D341Med (cell line): Measurements from ENCODE around the gene RHOD.
A peak's percentile ranks its signal among the peaks of the same experiment; 100 is the strongest.

Experiments
- DNase-seq: peaks from one replicate; pipeline ENCODE4 v3.0.0; 2012; ENCODE audit warnings: low spot score

Gene RHOD, protein sequence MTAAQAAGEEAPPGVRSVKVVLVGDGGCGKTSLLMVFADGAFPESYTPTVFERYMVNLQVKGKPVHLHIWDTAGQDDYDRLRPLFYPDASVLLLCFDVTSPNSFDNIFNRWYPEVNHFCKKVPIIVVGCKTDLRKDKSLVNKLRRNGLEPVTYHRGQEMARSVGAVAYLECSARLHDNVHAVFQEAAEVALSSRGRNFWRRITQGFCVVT

DNA sequence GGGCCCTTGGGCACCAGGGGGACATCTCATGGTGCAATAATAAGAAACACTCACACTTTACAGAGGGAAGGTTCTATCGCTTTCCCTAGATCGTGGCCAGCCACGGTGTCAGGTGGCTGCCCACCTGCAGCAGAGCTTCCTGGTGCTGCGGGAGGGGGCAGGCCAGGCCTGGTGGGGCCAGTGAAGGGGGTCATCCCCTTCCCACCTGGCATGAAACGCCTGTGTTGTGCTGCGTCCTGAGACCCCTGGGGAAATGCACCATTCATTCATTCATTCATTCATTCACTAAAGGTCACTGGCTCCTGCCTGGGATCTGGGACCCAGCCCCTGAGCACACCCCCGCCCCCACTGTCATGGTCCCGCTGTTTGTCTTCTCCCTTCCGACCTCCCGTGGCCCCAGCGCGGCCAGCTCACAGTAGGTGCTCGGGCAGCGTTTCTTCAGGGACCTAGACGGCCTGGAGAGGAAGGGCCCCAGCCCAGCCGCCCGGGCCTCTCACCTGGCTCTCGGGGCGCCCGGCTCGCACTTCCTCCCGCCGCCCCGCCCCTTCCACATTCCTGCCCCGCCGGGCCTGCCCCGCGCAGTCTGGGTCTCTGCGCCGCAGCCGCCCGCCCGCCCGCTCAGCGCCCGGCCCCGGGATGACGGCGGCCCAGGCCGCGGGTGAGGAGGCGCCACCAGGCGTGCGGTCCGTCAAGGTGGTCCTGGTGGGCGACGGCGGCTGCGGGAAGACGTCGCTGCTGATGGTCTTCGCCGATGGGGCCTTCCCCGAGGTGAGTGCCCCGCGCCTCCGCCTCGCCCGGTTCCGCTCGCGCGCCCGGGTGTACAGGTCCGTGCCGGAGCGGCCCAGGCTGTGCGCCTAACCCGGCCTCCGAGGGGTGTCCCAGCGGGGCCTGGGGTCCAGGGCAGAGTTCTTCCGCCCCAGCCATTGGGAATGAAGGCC, at the start of gene RHOD:
Gene RHOD (plus strand): TSS at position 581 of the 938 bp plus-strand sequence. CDS start 56 bp downstream, at position 637.
- no peak for DNase-seq

DNA sequence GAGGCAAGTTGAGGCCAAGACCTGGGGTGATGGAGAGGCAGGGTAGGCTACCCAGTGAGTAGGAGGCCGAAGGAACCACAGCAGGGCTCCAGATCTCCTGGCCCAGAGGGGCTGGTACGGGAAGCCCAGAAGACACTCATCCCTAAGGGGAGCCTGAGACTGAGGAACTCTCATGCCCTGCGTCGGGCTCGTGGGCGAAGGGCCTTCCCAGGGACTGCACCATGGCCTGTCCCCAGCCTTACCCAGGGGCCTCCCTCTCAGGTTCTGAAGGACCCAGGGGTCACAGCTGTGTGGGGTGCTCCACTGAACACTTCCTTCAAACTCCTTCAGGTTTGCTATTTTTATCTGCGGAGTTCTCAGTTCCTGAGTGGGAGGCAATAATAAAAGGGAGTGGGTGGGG, 49.5 kb upstream of the RHOD start:
- no peak for DNase-seq

DNA sequence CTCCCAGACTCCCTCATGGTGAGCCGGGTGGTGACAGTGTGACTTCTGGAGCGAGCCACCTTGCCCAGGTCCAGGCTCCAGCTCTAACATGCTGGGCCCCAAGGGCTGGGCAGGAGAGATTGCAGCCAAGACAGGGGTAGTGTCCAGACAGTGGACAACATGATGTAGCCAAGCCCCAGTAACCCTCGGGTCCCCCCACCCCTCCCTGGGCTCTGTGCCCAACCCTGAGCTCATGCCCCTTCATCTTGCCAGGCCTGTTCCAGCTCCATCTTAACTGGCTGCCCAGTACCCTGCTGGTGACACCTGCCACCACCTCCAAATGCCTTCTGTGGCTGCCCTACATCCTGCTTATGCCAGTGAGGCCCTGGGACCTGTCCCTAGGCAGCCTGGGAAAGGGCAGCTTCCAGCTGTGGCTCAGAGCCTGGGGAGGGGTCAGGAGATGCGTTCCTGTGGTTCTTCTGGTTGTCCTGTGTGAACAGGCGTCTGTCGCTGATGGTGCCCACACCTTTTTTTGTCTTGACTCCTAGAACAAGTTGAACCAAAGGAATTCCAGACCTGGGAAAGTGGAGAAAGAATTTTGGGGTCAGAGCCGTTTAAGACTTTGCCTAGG, 46.2 kb upstream of the RHOD start:
- no peak for DNase-seq

DNA sequence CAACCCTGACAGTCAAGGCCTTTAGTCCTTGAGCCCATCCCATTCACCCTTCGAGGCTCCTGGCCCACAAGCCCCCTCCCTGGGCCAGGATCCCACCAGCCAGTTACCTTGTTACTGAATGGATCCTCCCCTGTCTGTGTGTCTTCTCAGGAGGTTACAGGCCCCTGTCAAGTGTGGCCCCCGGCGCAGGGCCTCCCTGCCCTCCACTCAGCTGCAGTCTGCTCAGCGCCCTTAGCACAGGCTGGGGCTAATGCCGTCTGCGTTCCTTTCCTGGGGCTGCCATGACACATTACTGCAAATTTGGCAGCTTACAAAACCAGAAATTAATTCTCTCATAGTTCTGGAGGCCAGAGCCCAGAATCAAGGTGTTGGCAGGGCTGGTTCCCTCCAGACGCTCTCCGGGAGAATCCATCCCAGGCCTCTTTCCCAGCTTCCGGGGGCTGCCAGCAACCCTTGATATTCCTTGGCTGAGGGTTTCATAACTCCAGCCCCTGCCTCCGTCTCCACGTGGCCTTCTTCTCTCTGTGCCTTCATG, 43.1 kb upstream of the RHOD start:
- DNase-seq = no peak

DNA sequence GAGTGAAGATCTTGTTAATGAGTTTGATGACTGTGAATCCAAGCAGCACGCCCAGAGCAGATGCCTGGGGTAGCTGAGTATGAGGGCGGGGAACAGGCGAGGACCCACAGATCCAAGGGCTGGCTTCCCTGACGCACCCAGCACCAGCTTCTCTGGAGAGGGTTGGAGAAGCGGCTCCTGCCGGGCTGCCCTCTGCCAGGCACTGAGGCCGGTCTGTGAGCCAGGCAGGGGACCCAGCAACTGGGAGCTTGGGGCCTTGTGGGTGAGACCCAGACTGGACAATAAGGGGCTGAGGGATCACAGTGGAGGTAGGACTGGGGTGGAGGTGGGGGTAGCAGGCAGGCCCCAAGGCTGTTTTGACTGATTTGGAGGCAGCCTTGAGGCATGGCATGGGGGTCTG, 42.3 kb upstream of the RHOD start:
- DNase-seq = no peak

DNA sequence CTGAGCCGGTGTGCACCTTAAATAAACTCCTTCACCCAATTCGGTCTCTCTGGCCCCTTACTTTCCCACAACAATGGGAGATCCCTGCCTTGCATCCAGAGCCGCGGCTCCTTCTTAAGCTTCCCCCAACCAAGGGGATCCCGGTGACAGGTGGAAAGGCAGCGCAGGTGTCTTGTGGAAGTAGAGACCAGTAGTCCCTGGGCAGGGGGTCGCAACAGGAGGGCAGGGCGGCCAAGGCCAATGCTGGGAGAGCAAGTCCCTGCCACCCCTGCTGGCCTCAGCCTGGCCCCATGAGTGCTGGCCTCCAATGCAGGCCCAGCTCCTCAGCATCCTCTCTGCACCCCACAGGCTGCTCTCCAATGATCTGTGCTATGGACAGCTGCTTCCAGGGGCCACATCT, 41.6 kb upstream of the RHOD start:
- no peak for DNase-seq

DNA sequence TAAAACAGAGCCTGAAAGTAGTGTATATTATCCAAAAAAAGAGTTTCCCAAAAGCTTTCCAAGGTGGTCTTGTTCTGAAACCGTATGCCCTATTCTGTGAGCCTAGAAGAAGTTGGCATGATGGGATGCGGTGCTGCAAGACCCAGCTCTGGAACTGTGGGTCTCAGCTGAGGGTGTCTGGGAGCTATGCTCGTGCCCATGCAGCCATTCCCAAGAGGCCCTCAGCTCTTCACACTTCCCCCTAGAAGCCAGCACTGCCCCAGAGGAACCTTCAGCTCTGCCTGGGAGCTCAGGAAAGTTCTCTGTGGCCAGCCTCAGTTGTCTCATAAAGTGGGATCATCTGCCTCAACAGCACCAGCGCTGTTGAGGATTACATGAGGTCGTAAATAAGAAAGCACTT, 40.1 kb upstream of the RHOD start:
- DNase-seq = no peak

DNA sequence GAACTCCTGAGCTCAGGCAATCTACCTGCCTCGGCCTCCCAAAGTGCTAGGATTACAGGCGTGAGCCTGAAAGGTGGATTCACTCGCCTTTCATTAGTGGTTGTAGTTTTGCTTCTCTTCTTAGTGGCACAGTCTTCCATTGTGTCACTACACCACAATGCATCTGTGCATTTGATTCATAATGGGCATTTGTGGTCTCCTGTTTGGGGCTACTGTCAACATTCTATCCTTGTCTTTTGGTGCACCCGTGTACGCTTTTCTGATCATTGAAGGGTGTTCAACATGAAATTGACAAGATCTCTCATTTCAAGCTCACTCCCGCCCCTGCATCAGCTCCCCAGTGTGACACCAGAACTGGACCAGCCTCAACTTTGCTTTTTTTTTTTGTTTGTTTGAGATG, 35.7 kb upstream of the RHOD start:
- DNase-seq = no peak

DNA sequence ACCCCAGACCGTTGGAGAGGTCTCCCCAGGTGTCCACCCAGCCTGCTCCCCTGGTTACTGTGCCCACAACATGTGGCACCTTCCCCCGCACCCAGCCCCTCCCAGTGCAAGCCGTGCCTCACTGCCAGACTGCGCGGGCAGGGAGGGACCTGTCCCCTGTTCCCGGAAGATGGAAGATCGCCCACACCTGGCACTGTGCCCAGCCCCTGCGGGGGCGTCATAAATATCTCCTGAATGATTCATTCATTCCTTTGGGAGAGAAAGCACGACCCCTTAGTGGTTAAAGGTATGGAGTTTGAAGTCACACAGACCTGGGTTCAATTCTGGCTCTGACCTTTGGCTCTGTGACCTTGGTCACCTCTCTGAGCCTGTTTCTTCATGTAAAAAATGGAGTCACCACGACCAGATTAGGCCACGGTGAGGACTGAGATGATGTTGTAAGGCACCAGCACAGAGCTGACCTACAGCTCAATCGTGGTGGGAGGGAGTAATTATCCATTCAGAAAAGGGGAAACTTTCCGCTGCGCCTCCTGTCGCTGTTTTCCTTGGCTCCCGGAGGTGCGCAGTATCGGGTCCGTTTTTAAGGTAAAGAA, 34.2 kb upstream of the RHOD start:
- no peak for DNase-seq

DNA sequence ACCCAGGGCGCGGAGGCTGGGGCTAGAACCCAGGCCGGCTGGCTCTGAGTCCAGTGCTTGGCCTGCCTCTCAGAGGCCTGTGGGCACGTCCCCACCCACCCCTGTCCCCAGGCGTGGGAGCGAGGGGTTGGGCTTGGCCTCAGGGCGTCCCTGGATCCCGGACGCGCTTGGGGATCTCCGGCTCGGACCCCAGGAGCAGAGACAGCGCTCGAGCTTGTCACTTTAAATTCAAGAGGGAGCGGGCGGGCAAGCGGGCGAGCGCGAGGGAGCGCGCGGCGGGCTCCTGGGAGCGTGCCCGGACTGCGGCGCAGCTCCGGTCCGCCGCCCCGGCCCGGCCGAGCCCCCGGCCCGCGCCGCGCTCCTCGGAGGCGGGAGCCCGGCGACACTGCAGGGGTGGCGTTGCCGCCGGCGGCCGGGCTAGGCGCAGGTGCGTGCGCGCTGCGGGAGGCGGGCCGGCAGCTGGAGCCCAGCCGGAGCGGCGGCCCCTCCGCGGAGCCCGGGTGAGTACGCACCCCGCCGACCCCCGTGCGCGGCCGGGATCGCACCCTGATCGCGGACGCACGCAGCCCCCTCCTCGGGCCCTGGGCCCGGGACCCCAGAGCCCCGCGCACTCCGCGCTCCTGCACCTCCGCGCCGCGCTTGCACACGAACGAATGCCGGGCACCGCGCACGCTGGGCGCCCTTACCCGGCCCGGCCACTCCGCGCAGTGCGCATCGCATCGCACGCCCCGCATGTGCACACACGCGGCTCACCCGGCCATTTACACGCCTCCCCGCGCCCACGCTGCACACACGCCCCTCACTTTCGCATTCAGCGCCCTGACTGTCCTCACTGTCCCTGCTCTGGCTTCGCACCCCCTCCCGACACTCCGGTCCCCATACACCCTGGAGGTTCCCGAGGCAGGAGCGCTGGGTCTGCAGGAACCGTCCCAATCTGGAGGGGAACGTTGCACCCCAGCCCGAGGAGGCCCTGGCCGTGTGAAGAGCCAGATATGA, 33.4 kb upstream of the RHOD start, which contains the start of gene SYT12:
Gene SYT12 (plus strand): TSS at position 174 of the 996 bp plus-strand sequence. CDS start 7,011 bp downstream, outside the sequence.
- peak; percentile 78 for DNase-seq

DNA sequence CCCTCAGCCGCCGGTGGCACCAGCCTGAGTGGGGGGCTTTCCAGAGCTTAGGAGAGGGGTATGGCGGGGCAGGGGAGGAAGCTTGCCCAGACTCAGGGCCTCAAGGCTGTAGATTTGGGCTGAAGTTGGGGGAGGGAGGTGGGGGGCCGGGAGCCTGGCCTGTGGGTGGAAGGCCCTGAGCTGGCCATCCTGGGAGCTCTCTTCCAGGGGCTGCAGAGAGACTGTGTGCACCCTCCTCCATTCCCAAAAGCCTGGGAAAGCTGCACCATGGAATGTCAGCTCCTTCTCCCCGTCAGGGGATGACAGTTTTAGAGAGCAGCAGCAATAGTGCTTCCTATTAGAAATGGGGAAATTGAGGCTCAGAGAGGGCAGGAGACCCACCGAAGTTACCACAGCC, 32.7 kb upstream of the RHOD start:
- DNase-seq = no peak

DNA sequence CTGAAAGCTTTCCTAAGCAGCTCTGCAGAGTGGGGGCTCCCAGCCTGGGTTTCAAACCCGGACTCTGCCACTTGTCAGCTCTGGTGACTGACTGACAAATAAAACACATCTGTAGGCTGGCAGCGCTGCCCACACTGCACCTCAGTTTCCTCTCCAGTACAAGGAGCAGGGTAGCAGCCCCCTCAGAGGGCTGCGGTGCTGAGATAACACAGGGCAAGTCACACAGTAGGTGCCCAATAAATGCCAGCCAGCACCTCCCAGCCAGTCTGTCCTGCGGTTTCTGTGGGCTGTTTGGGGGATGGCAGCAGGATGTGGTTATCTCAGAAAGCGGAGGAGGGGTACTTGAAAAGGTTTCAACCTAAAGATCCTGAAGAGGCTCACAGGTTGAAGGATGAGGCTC, 32.2 kb upstream of the RHOD start:
- DNase-seq = no peak

DNA sequence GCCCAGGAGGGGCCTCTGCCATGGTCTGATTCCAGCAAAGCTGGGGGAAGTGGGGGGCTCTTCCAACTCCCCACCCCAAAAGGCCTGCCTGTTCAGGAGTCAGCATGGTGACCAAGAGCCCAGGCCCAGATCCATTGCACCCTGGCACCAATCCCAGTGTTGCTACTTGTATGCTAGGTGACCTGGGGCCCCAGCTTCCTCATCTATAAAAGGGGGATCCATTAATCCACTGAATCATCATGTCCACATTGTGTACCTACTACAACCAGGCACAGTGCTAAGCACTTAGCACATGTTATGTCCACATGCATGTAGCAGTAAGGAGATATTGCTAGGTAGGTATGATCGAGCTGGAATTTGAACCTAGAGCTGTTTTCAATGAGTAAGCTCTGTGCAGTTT, 31.7 kb upstream of the RHOD start:
- DNase-seq = no peak

DNA sequence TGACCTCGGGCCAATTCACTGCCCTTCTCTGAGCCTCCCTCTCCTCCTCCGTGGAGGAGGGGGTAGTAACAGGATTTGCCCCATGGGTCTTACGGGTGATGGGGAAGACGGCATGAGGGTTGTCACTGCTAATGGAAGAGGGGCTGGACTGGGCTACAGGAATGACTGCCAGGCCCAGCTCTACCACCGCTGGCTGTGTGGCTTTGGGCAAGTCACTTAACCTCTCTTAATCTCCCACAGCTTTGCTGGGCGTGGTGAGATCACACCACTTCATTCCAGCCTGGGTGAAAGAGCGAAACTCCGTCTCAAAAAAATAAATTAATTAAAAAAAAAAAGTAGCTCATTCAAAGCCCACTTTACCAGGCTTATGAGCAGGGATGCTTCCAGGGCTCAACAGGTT, 30.9 kb upstream of the RHOD start:
- no peak for DNase-seq

DNA sequence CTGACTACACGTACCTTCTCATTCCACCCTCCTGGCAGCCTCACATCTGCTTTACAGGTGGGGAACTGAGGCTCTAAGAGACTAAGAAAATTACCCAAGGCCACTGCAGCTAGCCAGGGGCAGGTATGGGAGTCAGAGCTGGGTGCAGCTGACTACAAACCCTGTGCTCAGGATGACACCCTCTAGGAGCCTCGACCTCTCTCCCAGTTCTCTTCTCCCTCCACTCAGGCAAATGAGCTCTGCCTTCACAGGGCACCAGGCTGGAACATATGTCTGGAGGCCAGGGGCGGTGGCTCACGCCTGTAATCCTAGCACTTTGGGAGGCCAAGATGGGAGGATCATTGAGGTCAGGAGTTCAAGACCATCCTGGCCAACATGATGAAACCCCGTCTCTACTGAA, 29.7 kb upstream of the RHOD start:
- no peak for DNase-seq

DNA sequence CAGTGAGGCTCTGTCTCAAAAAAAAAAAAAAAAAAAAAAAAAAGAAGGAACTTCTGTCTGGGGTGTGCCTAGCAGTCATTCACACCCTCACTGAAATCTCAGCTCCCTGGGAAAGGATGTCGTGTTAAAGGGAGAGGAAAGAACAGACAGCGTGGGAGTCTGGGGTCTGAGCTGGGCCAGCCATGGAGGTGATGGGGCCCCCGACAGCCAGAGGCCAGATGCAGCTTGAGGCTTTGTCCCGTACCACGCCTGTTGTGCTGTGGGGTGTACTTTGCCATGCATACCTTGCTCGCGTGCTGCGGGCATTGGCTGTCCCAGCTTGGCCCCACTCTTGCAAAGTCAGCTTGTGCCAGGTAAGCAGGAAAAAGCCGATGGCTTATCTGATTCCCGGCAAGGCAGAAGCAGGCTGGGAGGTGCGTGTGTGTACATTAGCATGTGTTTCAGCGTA, 29.1 kb upstream of the RHOD start:
- no peak for DNase-seq

DNA sequence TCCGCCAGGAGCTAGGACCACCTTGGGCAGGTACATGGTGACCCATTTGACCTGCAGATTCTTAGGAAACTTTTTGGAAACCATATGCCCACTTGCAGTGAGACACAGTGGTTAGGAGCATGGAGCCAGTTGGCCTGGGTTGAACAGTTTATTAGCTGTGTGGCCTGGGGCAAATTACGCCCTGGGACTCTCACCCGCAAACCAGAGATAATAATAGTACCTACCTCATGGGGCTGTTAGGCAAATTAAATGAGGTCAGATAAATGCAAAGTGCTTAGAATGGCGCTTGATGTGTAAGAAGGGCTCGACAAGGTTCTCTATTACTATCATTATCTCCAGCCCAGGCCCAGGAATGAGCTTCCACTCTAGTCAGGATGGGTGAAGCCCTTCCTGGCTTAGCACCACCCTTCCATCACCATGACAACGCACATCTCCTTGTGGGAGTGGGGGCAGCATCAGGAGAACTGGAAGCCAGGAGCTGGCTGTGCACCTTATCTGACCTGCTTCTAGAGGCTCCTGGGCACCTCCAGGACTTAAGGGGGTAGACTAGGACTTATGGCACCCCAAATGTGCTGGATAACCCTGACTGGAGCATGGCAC, 28.6 kb upstream of the RHOD start:
- no peak for DNase-seq

DNA sequence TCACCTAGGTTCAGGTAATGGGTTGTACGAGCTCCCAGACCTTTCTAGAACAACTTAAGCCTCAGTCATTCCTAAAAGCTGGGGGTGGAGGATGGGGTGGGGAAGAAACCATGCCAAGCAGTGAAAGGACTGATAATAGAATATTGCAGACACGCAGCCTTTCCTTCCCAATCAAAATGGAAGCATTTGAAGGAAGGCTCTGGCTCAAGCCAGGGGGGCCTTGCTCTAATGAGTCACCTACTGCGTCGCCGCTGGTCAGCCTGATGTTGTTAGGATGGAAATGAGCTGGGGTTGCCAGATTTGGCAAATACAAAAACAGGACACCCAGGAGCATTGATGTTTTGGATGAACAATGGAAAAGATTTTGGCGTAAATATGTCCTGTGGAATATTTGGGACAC, 27.5 kb upstream of the RHOD start:
- no peak for DNase-seq

DNA sequence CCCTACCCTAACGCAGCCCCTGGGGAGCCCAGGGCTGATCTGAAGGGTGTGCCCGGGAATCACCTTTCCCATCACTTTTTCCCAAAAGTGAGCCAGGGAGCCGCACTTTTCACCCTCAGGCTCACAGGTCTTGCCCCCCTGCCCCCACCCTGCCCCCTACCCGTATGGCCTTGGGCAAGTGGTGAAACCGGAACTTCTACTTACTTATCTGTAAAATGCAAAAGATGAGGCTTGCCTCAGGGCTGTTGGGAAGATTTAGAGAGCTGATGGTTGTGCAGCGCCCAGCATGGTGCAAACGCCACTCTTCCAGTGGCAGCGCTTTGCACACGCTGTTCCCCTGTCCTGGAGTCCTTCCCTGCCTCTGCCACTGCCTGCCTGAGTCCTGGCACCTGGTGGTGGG, 25.7 kb upstream of the RHOD start:
- no peak for DNase-seq

DNA sequence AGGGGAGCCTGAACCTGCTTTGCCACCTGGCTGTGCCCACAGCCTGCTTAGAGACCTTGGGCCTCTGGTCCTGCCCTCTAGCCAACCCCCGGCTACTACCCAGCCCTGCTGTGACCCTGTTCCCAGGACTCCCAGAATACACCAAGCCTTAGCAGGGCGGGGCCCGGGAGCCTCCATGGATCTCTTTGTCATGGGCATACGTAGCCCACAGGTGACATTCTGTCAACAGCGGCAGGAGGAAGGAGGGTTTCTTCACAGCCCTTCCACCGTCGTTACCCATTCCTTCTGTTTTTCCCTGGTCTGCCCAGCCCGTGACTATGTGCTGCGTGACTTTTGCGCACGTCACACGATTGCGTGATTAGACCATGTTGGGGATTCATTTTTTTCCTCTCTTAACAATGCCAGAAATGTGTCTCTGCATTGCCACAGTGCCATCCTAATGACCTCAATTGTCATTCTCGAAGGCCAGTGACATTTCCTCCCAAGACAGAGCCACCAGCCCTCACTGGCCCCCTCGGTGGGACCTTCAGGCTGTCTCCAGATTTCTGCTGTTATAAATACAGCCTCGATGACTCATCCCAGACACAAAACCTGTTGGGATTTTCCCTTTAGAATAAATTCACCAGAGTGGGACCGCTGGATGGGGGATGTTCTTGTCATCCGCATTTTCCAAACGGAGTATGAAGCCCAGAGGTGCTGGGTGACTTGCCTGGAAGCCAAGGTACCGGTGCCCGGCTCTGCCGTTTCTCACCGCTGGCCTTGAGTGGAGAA, 24.7 kb upstream of the RHOD start:
- DNase-seq = no peak
